Hepatocyte (in vitro differentiated cells): ENCODE measurements around the gene RASAL2. TPM values are rescaled to one million over a fixed set of nuclear protein-coding genes. Genes with fewer than 3 reads are reported as not detected.

Source experiments
- DNase-seq: peaks from one replicate; pipeline ENCODE4 v3.0.0-alpha.2; 2016; ENCODE audit warnings: low spot score
- H2AFZ ChIP-seq: fragments of 200-600 bp; sonication (generic); 2 replicates; pipeline ENCODE4 v1.6.0; 2016; ENCODE audit warnings: antibody characterized with exemption, mild to moderate bottlenecking
- H3K27ac ChIP-seq: fragments of 200-600 bp; sonication (generic); 2 replicates; pipeline ENCODE4 v1.5.1; 2016; ENCODE audit warnings: mild to moderate bottlenecking
- H3K27me3 ChIP-seq: fragments of 200-600 bp; sonication (generic); 2 replicates; pipeline ENCODE4 v1.6.1; 2016
- H3K36me3 ChIP-seq: fragments of 200-600 bp; sonication (generic); replicated peaks from 2 replicates; pipeline ENCODE4 v1.5.1; 2016; ENCODE audit warnings: low read depth; ENCODE audit not compliant: insufficient read depth
- H3K4me1 ChIP-seq: fragments of 200-600 bp; sonication (generic); 2 replicates; pipeline ENCODE4 v1.5.1; 2016; ENCODE audit warnings: mild to moderate bottlenecking, moderate library complexity; ENCODE audit not compliant: insufficient read depth
- H3K4me2 ChIP-seq: fragments of 200-600 bp; sonication (generic); 2 replicates; pipeline ENCODE4 v1.6.0; 2016
- H3K4me3 ChIP-seq: fragments of 200-600 bp; sonication (generic); 2 replicates; pipeline ENCODE4 v1.5.1; 2016; ENCODE audit warnings: mild to moderate bottlenecking
- H3K79me2 ChIP-seq: fragments of 200-600 bp; sonication (generic); 2 replicates; pipeline ENCODE4 v1.6.0; 2017; ENCODE audit warnings: mild to moderate bottlenecking
- H3K9me2 ChIP-seq: fragments of 200-600 bp; sonication (generic); replicated peaks from 2 replicates; pipeline ENCODE4 v1.6.0; 2017; ENCODE audit warnings: mild to moderate bottlenecking; ENCODE audit not compliant: insufficient read depth
- H3K9me3 ChIP-seq: fragments of 200-600 bp; sonication (generic); 2 replicates; pipeline ENCODE4 v1.5.1; 2016; ENCODE audit warnings: low read depth, mild to moderate bottlenecking
- H4K20me1 ChIP-seq: fragments of 200-600 bp; sonication (generic); 2 replicates; pipeline ENCODE4 v1.6.0; 2016; ENCODE audit warnings: mild to moderate bottlenecking; ENCODE audit not compliant: insufficient read depth, poor library complexity, severe bottlenecking
- CTCF ChIP-seq: fragments of 200-600 bp; sonication (generic); IDR thresholded peaks from 2 replicates; pipeline ENCODE4 v1.5.1; 2016; ENCODE audit warnings: antibody characterized with exemption, mild to moderate bottlenecking; ENCODE audit not compliant: poor library complexity
- EZH2 ChIP-seq: fragments of 200-600 bp; sonication (generic); IDR thresholded peaks from 2 replicates; pipeline ENCODE4 v1.6.1; 2016; ENCODE audit warnings: antibody characterized with exemption, mild to moderate bottlenecking, borderline replicate concordance
- EZH2phosphoT487 ChIP-seq: fragments of 200-600 bp; sonication (generic); IDR thresholded peaks from one replicate; pipeline ENCODE4 v1.6.1; 2018; ENCODE audit warnings: antibody characterized with exemption, mild to moderate bottlenecking, low read depth, moderate library complexity; ENCODE audit not compliant: unreplicated experiment, severe bottlenecking
- WGBS: methylation state at CpG from one replicate; pipeline ENCODE4 v1.1.6; 2016; ENCODE audit warnings: low lambda C conversion rate; ENCODE audit errors: missing lambda C conversion rate; 5-methylcytosine and 5-hydroxymethylcytosine counted together
- polyA plus RNA-seq: library from polyadenylated mRNA; unstranded; fragments of >200 nt; fragmentation: Nextera tagmentation; extraction: Ambion mirVana; gene quantifications from 2 replicates; pipeline ENCODE4 v1.2.1, GENCODE V29; 2016
- total RNA-seq: library from RNA; depleted of rRNA; stranded (reverse); fragments of >200 nt; gene quantifications from 2 replicates; pipeline ENCODE4 v1.2.3, GENCODE V29; 2014

RASAL2 gene
- total and polyA plus RNA-seq, 2 experiments from 2014 or later, result 8.7 to 24.0 TPM

DNA sequence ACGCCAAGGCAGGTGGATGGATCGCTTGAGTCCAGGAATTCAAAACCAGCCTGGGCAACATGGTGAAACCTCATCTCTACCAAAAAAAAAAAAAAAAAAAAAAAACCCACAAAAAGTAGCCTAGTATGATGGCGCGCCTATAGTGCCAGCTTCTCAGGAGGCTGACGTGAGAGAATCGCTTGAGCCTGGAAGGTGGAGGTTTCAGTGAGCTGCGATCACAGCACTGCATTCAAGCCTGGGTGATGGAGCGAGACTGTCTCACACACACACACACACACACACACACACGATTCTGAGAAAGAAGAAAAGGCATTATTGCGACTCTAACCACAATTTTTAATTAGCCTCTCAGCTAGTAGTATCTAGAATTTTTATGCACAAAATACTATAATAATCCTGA lies 86.5 kb downstream of the RASAL2 start:
- 95% methylated on average over 10 of the region's 10 CpGs for WGBS

DNA sequence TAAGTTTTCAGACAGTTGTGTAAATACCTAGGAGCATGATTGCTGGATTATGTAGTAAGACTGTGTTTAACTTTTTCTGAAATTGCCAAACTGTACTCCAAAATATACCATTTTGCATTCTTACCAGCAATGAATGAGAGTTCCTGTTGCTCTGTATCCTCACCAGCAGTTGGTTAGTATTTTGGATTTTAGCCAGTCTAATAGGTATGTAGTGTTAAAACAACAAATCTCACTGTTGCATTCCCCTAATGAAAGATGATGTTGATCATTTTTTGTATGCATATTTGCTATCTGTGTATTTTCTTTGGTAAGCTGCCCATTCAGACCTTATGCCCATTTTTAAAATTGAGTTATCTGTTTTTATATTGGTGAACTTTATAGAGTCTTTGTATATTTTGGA lies 89.9 kb downstream of the RASAL2 start:
- Histone ChIP-seq H4K20me1 (no peaks in the 10 kb centered on the region), H3K4me2 (no peak overlapping the region), H3K27ac (no peak overlapping the region), H3K4me1 (no peaks in the 10 kb centered on the region), H3K9me2 (no peaks in the 10 kb centered on the region), H2AFZ (no peak overlapping the region), H3K9me3 (no peaks in the 10 kb centered on the region), H3K4me3 (no peak overlapping the region), H3K36me3 (no peaks in the 10 kb centered on the region), H3K27me3 (no peaks in the 10 kb centered on the region), H3K79me2 (peaks cover 60% of the 10 kb centered on the region)
- DNase-seq, result no peak
- no peak for TF ChIP-seq EZH2phosphoT487

More for the DNA sequence above, 86.5 kb downstream of the RASAL2 start:
- Histone ChIP-seq H2AFZ (no peak overlapping the region), H3K4me2 (no peak overlapping the region), H3K27me3 (no peaks in the 10 kb centered on the region), H3K4me1 (no peaks in the 10 kb centered on the region), H4K20me1 (no peaks in the 10 kb centered on the region), H3K9me2 (no peaks in the 10 kb centered on the region), H3K9me3 (no peaks in the 10 kb centered on the region), H3K4me3 (no peak overlapping the region), H3K36me3 (no peaks in the 10 kb centered on the region), H3K27ac (no peak overlapping the region), H3K79me2 (peaks cover 52% of the 10 kb centered on the region)
- DNase-seq, result no peak
- TF ChIP-seq EZH2phosphoT487 (no peak), EZH2 (no peak), CTCF (no peak)

DNA sequence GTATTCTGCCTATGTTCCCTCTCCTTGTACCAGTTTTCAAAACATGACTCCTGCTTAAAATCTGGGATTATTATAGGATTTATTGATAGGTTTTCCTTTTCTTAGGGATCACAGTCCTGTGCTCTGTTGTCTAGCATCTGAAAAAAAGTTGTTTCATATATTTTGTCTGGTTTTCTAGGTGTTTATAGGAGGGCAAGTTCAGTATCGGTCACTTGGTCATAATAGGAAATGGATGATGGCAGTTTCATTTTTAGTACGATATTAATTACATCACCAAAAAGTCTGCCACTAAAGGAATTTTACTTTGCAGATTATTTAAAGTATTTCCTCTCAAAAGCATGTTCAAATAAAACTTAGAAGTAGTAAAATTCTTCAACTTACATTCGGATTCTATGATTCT lies 94.4 kb downstream of the RASAL2 start:
- Histone ChIP-seq H3K9me3 (no peaks in the 10 kb centered on the region), H3K9me2 (no peaks in the 10 kb centered on the region), H3K27ac (no peak overlapping the region), H2AFZ (no peak overlapping the region), H4K20me1 (no peaks in the 10 kb centered on the region), H3K4me1 (peaks cover 7% of the 10 kb centered on the region), H3K79me2 (peaks cover 70% of the 10 kb centered on the region), H3K36me3 (no peaks in the 10 kb centered on the region), H3K4me3 (no peak overlapping the region), H3K4me2 (no peak overlapping the region), H3K27me3 (no peaks in the 10 kb centered on the region)
- 96% methylated on average over 3 of the region's 3 CpGs for WGBS
- no peak for TF ChIP-seq EZH2
- no peak for TF ChIP-seq CTCF
- TF ChIP-seq EZH2phosphoT487, result no peak
- no peak for DNase-seq

DNA sequence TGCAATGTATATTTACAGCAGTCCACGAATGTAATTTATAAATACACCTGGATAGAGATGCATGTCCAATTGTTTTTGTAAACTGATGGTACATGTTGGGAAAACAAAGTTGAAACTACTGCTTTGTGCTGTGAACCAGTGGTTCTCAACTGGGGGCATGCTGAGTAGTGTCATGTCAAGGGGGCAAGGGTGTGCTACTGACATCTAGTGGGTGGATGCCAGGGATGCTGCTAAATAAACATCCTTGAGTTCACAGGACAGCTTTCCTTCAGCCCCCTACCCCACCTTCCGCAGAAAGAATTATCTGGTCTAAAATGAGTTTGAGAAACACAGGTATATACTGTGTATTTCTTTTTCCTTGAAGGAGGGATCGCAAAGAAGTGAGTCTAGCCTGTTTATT lies 95.9 kb downstream of the RASAL2 start:
- no peaks in the 10 kb centered on the region for H3K36me3 ChIP-seq
- no peaks in the 10 kb centered on the region for H4K20me1 ChIP-seq
- H3K4me2 ChIP-seq, result no peak overlapping the region
- H3K9me2 ChIP-seq, result no peaks in the 10 kb centered on the region
- peaks cover 7% of the 10 kb centered on the region for H3K4me1 ChIP-seq
- H3K4me3 ChIP-seq, result no peak overlapping the region
- no peaks in the 10 kb centered on the region for H3K27me3 ChIP-seq
- DNase-seq, result peak; percentile 50
- no peak overlapping the region for H2AFZ ChIP-seq
- no peaks in the 10 kb centered on the region for H3K9me3 ChIP-seq
- H3K27ac ChIP-seq, result no peak overlapping the region
- TF ChIP-seq CTCF (peak; percentile 37), EZH2 (no peak)
- WGBS, result 56% methylated on average over 3 of the region's 3 CpGs
- peaks cover 68% of the 10 kb centered on the region for H3K79me2 ChIP-seq
